Tibial artery (tissue), 4 donors: ENCODE results near the gene DOK7.

Experiments
- DNase-seq, 2 donors: peaks; one replicate each; pipeline ENCODE4 v3.0.0-alpha.2; 2019
- H3K27ac ChIP-seq, 2 donors: fragments of 200-600 bp; sonication (generic) in 1 of 2; 1 replicate in 1 of 2; 2 replicates in 1 of 2; pipeline ENCODE4 v1.5.1; 2018 to 2019; ENCODE audit warnings: mild to moderate bottlenecking in 1 of 2
- H3K27me3 ChIP-seq, 2 donors: fragments of 200-600 bp; sonication (generic) in 1 of 2; one replicate each; pipeline versions ENCODE4 v1.5.1 to v1.6.0; 2016 to 2019
- H3K36me3 ChIP-seq, 3 donors: fragments of 200-600 bp; sonication (generic) in 2 of 3; one replicate each; pipeline ENCODE4 v1.5.1; 2016 to 2019; ENCODE audit warnings: mild to moderate bottlenecking in 2 of 3
- H3K4me1 ChIP-seq, 4 donors: fragments of 200-600 bp; sonication (generic) in 2 of 4; 1 replicate in 3 of 4; 2 replicates in 1 of 4; pipeline ENCODE4 v1.5.1; 2016 to 2019
- H3K4me3 ChIP-seq, 2 donors: fragments of 200-600 bp; sonication (generic) in 1 of 2; 1 replicate in 1 of 2; 2 replicates in 1 of 2; pipeline ENCODE4 v1.5.1; 2018 to 2019; ENCODE audit warnings: mild to moderate bottlenecking in 2 of 2
- H3K9me3 ChIP-seq, 3 donors: fragments of 200-600 bp; sonication (generic) in 1 of 3; one replicate each; pipeline ENCODE4 v1.5.1; 2016 to 2019
- CTCF ChIP-seq, 2 experiments: fragments of 200-600 bp in 1 of 2; fragments of 450-650 bp in 1 of 2; IDR thresholded peaks; one replicate each; pipeline ENCODE4 v1.5.1; 2017 to 2019; ENCODE audit warnings: antibody characterized with exemption in 2 of 2, mild to moderate bottlenecking in 1 of 2, moderate library complexity in 1 of 2
- intact Hi-C: fragments of 100-400 bp; cut with DNase I; formaldehyde crosslinking; loops from one replicate; pipeline ENCODE4 v1.15.0; 2023; ENCODE audit warnings: low total_unique reads

The DOK7 gene

GRCh38 chr4:3493720-3494461 lies 30.8 kb downstream of the DOK7 start:
- Histone ChIP-seq H3K27ac (no peak overlapping the region), H3K9me3 (no peaks in the 10 kb centered on the region), H3K27me3 (peaks cover 0 to 53% of the 10 kb centered on the region in 2 donors), H3K4me1 (peaks cover 0 to 8% (median 2%) of the 10 kb centered on the region in 4 donors), H3K36me3 (peaks cover 0 to 9% (median 0%) of the 10 kb centered on the region in 3 donors), H3K4me3 (no peak overlapping the region)
- intact Hi-C loops: no loop called here
- TF ChIP-seq CTCF (IDR thresholded peaks at IDR 0.05): no peak
- no peak for DNase-seq

GRCh38 chr4:3494462-3494871 lies 31.4 kb downstream of the DOK7 start:
- peaks cover 0 to 53% of the 10 kb centered on the region in 2 donors for H3K27me3 ChIP-seq
- no peak for TF ChIP-seq CTCF (IDR thresholded peaks at IDR 0.05)
- no peaks in the 10 kb centered on the region for H3K9me3 ChIP-seq
- no peak overlapping the region for H3K27ac ChIP-seq
- intact Hi-C loops: no loop called here
- H3K4me3 ChIP-seq: no peak overlapping the region
- peaks cover 0 to 4% (median 1%) of the 10 kb centered on the region in 4 donors for H3K4me1 ChIP-seq
- DNase-seq: no peak
- peaks cover 0 to 14% (median 0%) of the 10 kb centered on the region in 3 donors for H3K36me3 ChIP-seq

GRCh38 chr4:3495204-3495975 lies 32.3 kb downstream of the DOK7 start:
- DNase-seq: no peak
- no peaks in the 10 kb centered on the region for H3K9me3 ChIP-seq
- H3K27ac ChIP-seq: no peak overlapping the region
- peaks cover 0 to 24% (median 0%) of the 10 kb centered on the region in 3 donors for H3K36me3 ChIP-seq
- H3K4me1 ChIP-seq: peaks cover 0 to 4% (median 0%) of the 10 kb centered on the region in 4 donors
- peaks cover 0 to 53% of the 10 kb centered on the region in 2 donors for H3K27me3 ChIP-seq
- TF ChIP-seq CTCF (IDR thresholded peaks at IDR 0.05): no peak
- intact Hi-C loops: no loop called here
- H3K4me3 ChIP-seq: no peak overlapping the region

- intact Hi-C loops: no loop called here
- Histone ChIP-seq H3K4me3 (no peak overlapping the region), H3K36me3 (peaks cover 0 to 30% (median 0%) of the 10 kb centered on the region in 3 donors), H3K27me3 (peaks cover 0 to 53% of the 10 kb centered on the region in 2 donors), H3K4me1 (peaks cover 0 to 4% (median 0%) of the 10 kb centered on the region in 4 donors), H3K27ac (no peak overlapping the region), H3K9me3 (no peaks in the 10 kb centered on the region)
- no peak for TF ChIP-seq CTCF (IDR thresholded peaks at IDR 0.05)
- DNase-seq: no peak
These were observed 32.9 kb downstream of the DOK7 start for GRCh38 chr4:3496021-3496420.

- intact Hi-C loops: no loop called here
- no peak for DNase-seq
- peaks cover 0 to 4% (median 0%) of the 10 kb centered on the region in 4 donors for H3K4me1 ChIP-seq
- peaks cover 4 to 41% (median 7%) of the 10 kb centered on the region in 3 donors for H3K36me3 ChIP-seq
- TF ChIP-seq CTCF (IDR thresholded peaks at IDR 0.05): no peak
- H3K4me3 ChIP-seq: no peak overlapping the region
- peaks cover 0 to 47% of the 10 kb centered on the region in 2 donors for H3K27me3 ChIP-seq
- H3K27ac ChIP-seq: no peak overlapping the region
- H3K9me3 ChIP-seq: no peaks in the 10 kb centered on the region
These were observed 34.0 kb downstream of the DOK7 start for GRCh38 chr4:3497095-3497494.
